A549 (cell line): Measurements from ENCODE around the gene SLC39A2. TPM values are rescaled to one million over a fixed set of nuclear protein-coding genes. Genes with fewer than 3 reads are reported as not detected.

Source experiments
- ATAC-seq, 2 experiments: fragments of 200-7000 bp in 1 of 2; fragments of >200 bp in 1 of 2; cut with Nextera tagmentation in 1 of 2; cut with Tn5 transposase in 1 of 2; 3 replicates each; pipeline versions ENCODE4 v1.8.0 to v1.9.1; 2018 to 2020; ENCODE audit warnings: mild to moderate bottlenecking in 1 of 2, moderate library complexity in 1 of 2
- CTCF ChIA-PET: fragments of 300-600 bp; sonication (Branson Sonifier 250); formaldehyde crosslinking; extraction: SDS; loops from one replicate; lab custom pipeline; 2021; ENCODE audit warnings: antibody characterized with exemption, inconsistent platforms; lab: Yijun Ruan, JAX
- POLR2A ChIA-PET: fragments of 350-600 bp; formaldehyde crosslinking; extraction: SDS; loops from one replicate; lab custom pipeline; 2021; ENCODE audit warnings: antibody characterized with exemption, inconsistent platforms; lab: Yijun Ruan, JAX
- DNase-seq, 2 experiments: peaks; one replicate each; pipeline versions ENCODE4 v3.0.0 to v3.0.0-alpha.2; 2011 to 2016; ENCODE audit warnings: low read depth in 1 of 2, low spot score in 1 of 2
- FAIRE-seq: peaks from 2 replicates; lab custom pipeline; 2011; peaks lifted over from hg19 to GRCh38; lab: Jason Lieb, UNC
- H3K27ac ChIP-seq, 2 experiments: fragments of >200 bp; sonication (Bioruptor Twin); formaldehyde crosslinking; 3 replicates each; pipeline ENCODE4 v1.5.1; 2016 to 2017
- H3K4me1 ChIP-seq: fragments of >200 bp; sonication (Bioruptor Twin); formaldehyde crosslinking; 3 replicates; pipeline ENCODE4 v1.6.1; 2016
- H3K4me2 ChIP-seq: fragments of >200 bp; sonication (Bioruptor Twin); formaldehyde crosslinking; 3 replicates; pipeline ENCODE4 v1.6.1; 2016
- H3K4me3 ChIP-seq: fragments of >200 bp; sonication (Bioruptor Twin); formaldehyde crosslinking; 3 replicates; pipeline ENCODE4 v1.5.1; 2016
- H3K9me3 ChIP-seq: fragments of >200 bp; sonication (Bioruptor Twin); formaldehyde crosslinking; 3 replicates; pipeline ENCODE4 v1.6.1; 2016
- CBX8 ChIP-seq: fragments of 200-600 bp; sonication (generic); IDR thresholded peaks from 2 replicates; pipeline ENCODE4 v1.6.1; 2016
- CEBPB ChIP-seq, 2 experiments: fragments of >200 bp in 1 of 2; sonication (Bioruptor Twin) in 1 of 2; formaldehyde crosslinking in 1 of 2; IDR thresholded peaks; 2 replicates each; pipeline ENCODE4 v1.6.1; 2012 to 2016
- CHD4 ChIP-seq: fragments of 200-600 bp; sonication (generic); IDR thresholded peaks from 2 replicates; pipeline ENCODE4 v1.6.1; 2016; ENCODE audit warnings: antibody characterized with exemption, mild to moderate bottlenecking, borderline replicate concordance
- EHF ChIP-seq: fragments of 250-450 bp; sonication (Bioruptor Pico); IDR thresholded peaks from 2 replicates; pipeline ENCODE4 v1.5.0; 2020; ENCODE audit warnings: mild to moderate bottlenecking
- EHMT2 ChIP-seq: fragments of 200-600 bp; sonication (generic); IDR thresholded peaks from 2 replicates; pipeline ENCODE4 v1.6.1; 2016; ENCODE audit warnings: antibody characterized with exemption, low read depth, mild to moderate bottlenecking, moderate library complexity
- ESRRA ChIP-seq: fragments of 150-350 bp; IDR thresholded peaks from 2 replicates; pipeline ENCODE4 v1.6.1; 2014; ENCODE audit warnings: mild to moderate bottlenecking, low read length, borderline replicate concordance
- FOSB ChIP-seq: fragments of 250-450 bp; sonication (Bioruptor Pico); IDR thresholded peaks from 2 replicates; pipeline ENCODE4 v1.5.0; 2020; ENCODE audit warnings: mild to moderate bottlenecking, moderate library complexity
- FOXS1 ChIP-seq: fragments of 250-450 bp; sonication (Bioruptor Pico); IDR thresholded peaks from 2 replicates; pipeline ENCODE4 v1.5.0; 2020; ENCODE audit warnings: mild to moderate bottlenecking, moderate library complexity
- HOXB5 ChIP-seq: fragments of 250-450 bp; sonication (Bioruptor Pico); IDR thresholded peaks from 2 replicates; pipeline ENCODE4 v1.5.0; 2020; ENCODE audit warnings: mild to moderate bottlenecking, moderate library complexity
- JUNB ChIP-seq: fragments of >200 bp; sonication (Bioruptor Twin); formaldehyde crosslinking; IDR thresholded peaks from 2 replicates; pipeline ENCODE4 v1.6.1; 2016
- NR3C1 ChIP-seq: fragments of >200 bp; sonication (Bioruptor Twin); formaldehyde crosslinking; IDR thresholded peaks from 3 replicates; pipeline ENCODE4 v1.6.1; 2017
- RAD21 ChIP-seq, 2 experiments: fragments of >200 bp in 1 of 2; sonication (Bioruptor Twin) in 1 of 2; formaldehyde crosslinking in 1 of 2; IDR thresholded peaks in 1 of 2; conservative IDR thresholded peaks in 1 of 2; 2 replicates in 1 of 2; 3 replicates in 1 of 2; pipeline ENCODE4 v1.6.1; 2012 to 2018; ENCODE audit warnings: inconsistent platforms in 1 of 2
- RARB ChIP-seq: fragments of 250-450 bp; sonication (Bioruptor Pico); IDR thresholded peaks from 2 replicates; pipeline ENCODE4 v1.8.0; 2021; ENCODE audit warnings: mild to moderate bottlenecking, moderate library complexity
- RNF2 ChIP-seq: fragments of 200-600 bp; sonication (generic); IDR thresholded peaks from 2 replicates; pipeline ENCODE4 v1.6.1; 2016; ENCODE audit warnings: low read depth, mild to moderate bottlenecking, antibody characterized with exemption, moderate library complexity, borderline replicate concordance
- ZFP36 ChIP-seq: fragments of 450-650 bp; IDR thresholded peaks from 2 replicates; pipeline ENCODE4 v1.6.1; 2014; ENCODE audit warnings: borderline replicate concordance; ENCODE audit not compliant: partially characterized antibody
- WGBS: methylation state at CpG from one replicate; pipeline ENCODE4 v1.1.6; 2017; ENCODE audit errors: missing lambda C conversion rate; 5-methylcytosine and 5-hydroxymethylcytosine counted together
- polyA plus RNA-seq, 4 experiments: library from polyadenylated mRNA; depleted of rRNA in 3 of 4; stranded (reverse); fragments of >200 nt; fragmentation: RNase III in 1 of 4; extraction: RNeasy Plus Mini Kit Qiagen cat#74134 plus additional on column Dnase treatment in 1 of 4; gene quantifications; 2 replicates in 3 of 4; 3 replicates in 1 of 4; pipeline ENCODE4 v1.2.3, GENCODE V29; 2011 to 2017
- TF ChIP-seq, protein P1 (sequence below): IDR thresholded peaks from 2 replicates; pipeline ENCODE4 v1.6.1; 2012
- TF ChIP-seq, protein P2 (sequence below): IDR thresholded peaks from 2 replicates; pipeline ENCODE4 v1.6.1; 2012; ENCODE audit warnings: low read depth, borderline replicate concordance
- TF ChIP-seq, protein P3 (sequence below): fragments of 150-350 bp; IDR thresholded peaks from 2 replicates; pipeline ENCODE4 v1.6.1; 2014; ENCODE audit warnings: low read depth, mild to moderate bottlenecking, low read length
- TF ChIP-seq, protein P4 (sequence below): fragments of >200 bp; sonication (Bioruptor Twin); formaldehyde crosslinking; IDR thresholded peaks from 3 replicates; pipeline ENCODE4 v1.5.1; 2016
- TF ChIP-seq, protein P5 (sequence below): IDR thresholded peaks from 2 replicates; pipeline ENCODE4 v1.6.1; 2012
- TF ChIP-seq, protein P6 (sequence below): fragments of 250-450 bp; sonication (Bioruptor Pico); IDR thresholded peaks from 2 replicates; pipeline ENCODE4 v1.5.0; 2020; ENCODE audit warnings: low read depth, mild to moderate bottlenecking, moderate library complexity
- TF ChIP-seq, protein P7 (sequence below): fragments of 250-450 bp; sonication (Bioruptor Pico); IDR thresholded peaks from 2 replicates; pipeline ENCODE4 v1.5.0; 2021; ENCODE audit warnings: mild to moderate bottlenecking, moderate library complexity, borderline replicate concordance

Gene SLC39A2
- polyA plus RNA-seq, 2 of the 4 experiments (the other 2 are of a cell fraction): not detected

DNA sequence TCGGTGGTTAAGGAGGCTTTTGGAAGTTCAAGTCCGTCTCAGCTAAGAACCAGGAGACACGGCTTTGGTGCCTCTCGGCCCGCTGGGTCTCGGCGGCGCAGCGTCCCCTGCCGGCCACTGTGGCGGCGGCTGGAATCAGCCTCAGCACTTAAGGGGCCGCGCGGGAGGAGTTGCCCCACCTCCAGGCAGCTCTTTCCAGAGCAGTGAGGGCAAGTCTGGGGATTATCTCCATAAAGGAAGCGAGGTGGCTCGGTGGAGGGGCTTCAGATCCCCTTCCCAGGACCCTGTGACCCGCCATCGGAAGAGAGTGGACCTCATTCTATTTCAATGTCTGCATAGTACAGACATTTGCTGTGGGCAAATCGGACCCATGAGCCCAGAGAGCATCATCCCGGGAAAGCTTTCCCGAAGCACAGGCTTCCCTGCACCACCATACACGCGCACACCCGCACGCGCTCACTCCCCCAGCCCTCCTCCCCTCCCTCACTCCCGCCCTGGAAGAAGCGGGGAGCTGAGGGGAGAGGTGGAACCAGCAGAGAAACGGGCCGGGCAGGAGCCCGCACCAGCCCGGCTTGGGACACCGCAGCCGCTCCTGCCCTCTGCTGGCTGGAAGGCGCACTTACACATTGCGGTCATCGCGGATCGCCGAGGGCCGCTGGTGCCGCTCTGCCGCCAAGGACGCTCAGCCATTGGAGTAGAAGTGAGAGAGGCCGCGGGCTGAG, 27.9 kb upstream of the SLC39A2 start (continued):
- no peak for TF ChIP-seq RARB (CRISPR knock-in tag)
- TF ChIP-seq, protein P1, sequence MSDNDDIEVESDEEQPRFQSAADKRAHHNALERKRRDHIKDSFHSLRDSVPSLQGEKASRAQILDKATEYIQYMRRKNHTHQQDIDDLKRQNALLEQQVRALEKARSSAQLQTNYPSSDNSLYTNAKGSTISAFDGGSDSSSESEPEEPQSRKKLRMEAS: no peak; the same call in none of the 2 replicates
- no peak for TF ChIP-seq NR3C1
- TF ChIP-seq CHD4: no peak
- no peak for TF ChIP-seq RNF2
- TF ChIP-seq JUNB: no peak
- TF ChIP-seq ESRRA: no peak
- TF ChIP-seq, protein P2, sequence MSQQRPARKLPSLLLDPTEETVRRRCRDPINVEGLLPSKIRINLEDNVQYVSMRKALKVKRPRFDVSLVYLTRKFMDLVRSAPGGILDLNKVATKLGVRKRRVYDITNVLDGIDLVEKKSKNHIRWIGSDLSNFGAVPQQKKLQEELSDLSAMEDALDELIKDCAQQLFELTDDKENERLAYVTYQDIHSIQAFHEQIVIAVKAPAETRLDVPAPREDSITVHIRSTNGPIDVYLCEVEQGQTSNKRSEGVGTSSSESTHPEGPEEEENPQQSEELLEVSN: no peak
- TF ChIP-seq HOXB5: no peak
- TF ChIP-seq, protein P3, sequence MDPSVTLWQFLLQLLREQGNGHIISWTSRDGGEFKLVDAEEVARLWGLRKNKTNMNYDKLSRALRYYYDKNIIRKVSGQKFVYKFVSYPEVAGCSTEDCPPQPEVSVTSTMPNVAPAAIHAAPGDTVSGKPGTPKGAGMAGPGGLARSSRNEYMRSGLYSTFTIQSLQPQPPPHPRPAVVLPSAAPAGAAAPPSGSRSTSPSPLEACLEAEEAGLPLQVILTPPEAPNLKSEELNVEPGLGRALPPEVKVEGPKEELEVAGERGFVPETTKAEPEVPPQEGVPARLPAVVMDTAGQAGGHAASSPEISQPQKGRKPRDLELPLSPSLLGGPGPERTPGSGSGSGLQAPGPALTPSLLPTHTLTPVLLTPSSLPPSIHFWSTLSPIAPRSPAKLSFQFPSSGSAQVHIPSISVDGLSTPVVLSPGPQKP: no peak
- no peak for TF ChIP-seq FOSB (CRISPR knock-in tag)
- TF ChIP-seq, protein P4, sequence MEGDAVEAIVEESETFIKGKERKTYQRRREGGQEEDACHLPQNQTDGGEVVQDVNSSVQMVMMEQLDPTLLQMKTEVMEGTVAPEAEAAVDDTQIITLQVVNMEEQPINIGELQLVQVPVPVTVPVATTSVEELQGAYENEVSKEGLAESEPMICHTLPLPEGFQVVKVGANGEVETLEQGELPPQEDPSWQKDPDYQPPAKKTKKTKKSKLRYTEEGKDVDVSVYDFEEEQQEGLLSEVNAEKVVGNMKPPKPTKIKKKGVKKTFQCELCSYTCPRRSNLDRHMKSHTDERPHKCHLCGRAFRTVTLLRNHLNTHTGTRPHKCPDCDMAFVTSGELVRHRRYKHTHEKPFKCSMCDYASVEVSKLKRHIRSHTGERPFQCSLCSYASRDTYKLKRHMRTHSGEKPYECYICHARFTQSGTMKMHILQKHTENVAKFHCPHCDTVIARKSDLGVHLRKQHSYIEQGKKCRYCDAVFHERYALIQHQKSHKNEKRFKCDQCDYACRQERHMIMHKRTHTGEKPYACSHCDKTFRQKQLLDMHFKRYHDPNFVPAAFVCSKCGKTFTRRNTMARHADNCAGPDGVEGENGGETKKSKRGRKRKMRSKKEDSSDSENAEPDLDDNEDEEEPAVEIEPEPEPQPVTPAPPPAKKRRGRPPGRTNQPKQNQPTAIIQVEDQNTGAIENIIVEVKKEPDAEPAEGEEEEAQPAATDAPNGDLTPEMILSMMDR: peak; percentile 86
- peak; percentile 63 to 64 for TF ChIP-seq RAD21 (conservative IDR thresholded peaks at IDR 0.05 in 1 of 2, IDR thresholded peaks at IDR 0.05 in 1 of 2)
- TF ChIP-seq FOXS1 (CRISPR knock-in tag): no peak
- TF ChIP-seq, protein P5, sequence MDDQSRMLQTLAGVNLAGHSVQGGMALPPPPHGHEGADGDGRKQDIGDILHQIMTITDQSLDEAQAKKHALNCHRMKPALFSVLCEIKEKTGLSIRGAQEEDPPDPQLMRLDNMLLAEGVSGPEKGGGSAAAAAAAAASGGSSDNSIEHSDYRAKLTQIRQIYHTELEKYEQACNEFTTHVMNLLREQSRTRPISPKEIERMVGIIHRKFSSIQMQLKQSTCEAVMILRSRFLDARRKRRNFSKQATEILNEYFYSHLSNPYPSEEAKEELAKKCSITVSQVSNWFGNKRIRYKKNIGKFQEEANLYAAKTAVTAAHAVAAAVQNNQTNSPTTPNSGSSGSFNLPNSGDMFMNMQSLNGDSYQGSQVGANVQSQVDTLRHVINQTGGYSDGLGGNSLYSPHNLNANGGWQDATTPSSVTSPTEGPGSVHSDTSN: 0 out of 2 replicates have a peak, but pooled peaks have one; percentile 20
- TF ChIP-seq, protein P6, sequence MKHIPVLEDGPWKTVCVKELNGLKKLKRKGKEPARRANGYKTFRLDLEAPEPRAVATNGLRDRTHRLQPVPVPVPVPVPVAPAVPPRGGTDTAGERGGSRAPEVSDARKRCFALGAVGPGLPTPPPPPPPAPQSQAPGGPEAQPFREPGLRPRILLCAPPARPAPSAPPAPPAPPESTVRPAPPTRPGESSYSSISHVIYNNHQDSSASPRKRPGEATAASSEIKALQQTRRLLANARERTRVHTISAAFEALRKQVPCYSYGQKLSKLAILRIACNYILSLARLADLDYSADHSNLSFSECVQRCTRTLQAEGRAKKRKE (CRISPR knock-in tag): no peak
- no peak for TF ChIP-seq EHMT2
- TF ChIP-seq, protein P7, sequence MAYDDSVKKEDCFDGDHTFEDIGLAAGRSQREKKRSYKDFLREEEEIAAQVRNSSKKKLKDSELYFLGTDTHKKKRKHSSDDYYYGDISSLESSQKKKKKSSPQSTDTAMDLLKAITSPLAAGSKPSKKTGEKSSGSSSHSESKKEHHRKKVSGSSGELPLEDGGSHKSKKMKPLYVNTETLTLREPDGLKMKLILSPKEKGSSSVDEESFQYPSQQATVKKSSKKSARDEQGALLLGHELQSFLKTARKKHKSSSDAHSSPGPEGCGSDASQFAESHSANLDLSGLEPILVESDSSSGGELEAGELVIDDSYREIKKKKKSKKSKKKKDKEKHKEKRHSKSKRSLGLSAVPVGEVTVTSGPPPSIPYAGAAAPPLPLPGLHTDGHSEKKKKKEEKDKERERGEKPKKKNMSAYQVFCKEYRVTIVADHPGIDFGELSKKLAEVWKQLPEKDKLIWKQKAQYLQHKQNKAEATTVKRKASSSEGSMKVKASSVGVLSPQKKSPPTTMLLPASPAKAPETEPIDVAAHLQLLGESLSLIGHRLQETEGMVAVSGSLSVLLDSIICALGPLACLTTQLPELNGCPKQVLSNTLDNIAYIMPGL (CRISPR knock-in tag): no peak

DNA sequence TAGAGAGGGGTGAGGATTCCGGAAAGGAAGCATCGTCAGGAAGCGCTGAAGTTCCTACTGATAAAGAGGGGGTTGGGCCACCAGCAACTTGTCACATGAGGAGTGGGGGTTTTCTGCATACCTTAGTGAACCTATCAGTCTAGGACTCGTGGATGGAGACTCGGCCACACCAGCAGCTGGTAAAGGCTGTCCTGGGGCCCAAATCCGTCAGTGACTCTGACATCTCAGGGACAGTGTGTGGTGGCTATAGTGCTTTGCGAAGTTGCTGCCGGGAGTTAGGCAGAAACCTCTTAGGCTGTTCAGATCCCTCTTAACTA, 27.4 kb upstream of the SLC39A2 start:
- POLR2A ChIA-PET: interaction anchor here (1.0 to 1.5 kb wide), 4 partner anchors 9 to 123 kb away, joined by 5 to 11 read pairs (median 8); no protein-coding TSS in a partner anchor
- no peak for FAIRE-seq
- Histone ChIP-seq H3K4me1 (peaks cover 21% of the 10 kb centered on the region), H3K27ac (peak overlapping the region; percentile 89 to 90), H3K4me3 (peak overlapping the region; percentile 67; the same call in 2 of the 3 replicates)
- peak in 1 of 2 experiments; percentile 59; a peak in 2 of 6 replicates for ATAC-seq
- no peak for DNase-seq
- TF ChIP-seq, protein P4: no peak
- TF ChIP-seq CBX8: no peak
- TF ChIP-seq, protein P1: no peak; the same call in 1 of the 2 replicates
- TF ChIP-seq, protein P7 (CRISPR knock-in tag): no peak
- no peak for TF ChIP-seq EHF (CRISPR knock-in tag)
- TF ChIP-seq HOXB5: no peak
- TF ChIP-seq CEBPB (IDR thresholded peaks at IDR 0.05): no peak
- TF ChIP-seq ZFP36: no peak
- TF ChIP-seq, all 56 proteins: peak for 0
- Histone ChIP-seq H3K9me3 (no peaks in the 10 kb centered on the region), H3K4me2 (peak overlapping the region; percentile 79)
- CTCF ChIA-PET: interaction anchor here (0.6 to 7.2 kb wide), 62 partner anchors 11 to 645 kb away, joined by 3 to 186 read pairs (median 6); partner anchors contain the start of genes METTL17, SLC39A2 and TMEM253
- WGBS: 37% methylated on average over 6 of the region's 8 CpGs
